Neuron (in vitro differentiated cells): ENCODE results near the gene PPAT.

Source experiments
- H2AFZ ChIP-seq: one replicate; pipeline ENCODE4 v1.6.1; 2013; ENCODE audit warnings: low read depth, mild to moderate bottlenecking, inconsistent platforms, low read length, moderate library complexity
- H3K27me3 ChIP-seq: one replicate; pipeline ENCODE4 v1.6.1; 2013; ENCODE audit warnings: low read length; ENCODE audit not compliant: insufficient read depth
- H3K36me3 ChIP-seq: one replicate; pipeline ENCODE4 v1.6.1; 2013; ENCODE audit warnings: low read length; ENCODE audit not compliant: insufficient read depth
- H3K4me1 ChIP-seq: one replicate; pipeline ENCODE4 v1.6.1; 2013; ENCODE audit warnings: low read length; ENCODE audit not compliant: insufficient read depth
- H3K4me3 ChIP-seq: 2 replicates; pipeline ENCODE4 v1.5.1; 2013; ENCODE audit warnings: mild to moderate bottlenecking, low read length, moderate library complexity
- H3K9me3 ChIP-seq: one replicate; pipeline ENCODE4 v1.6.1; 2013; ENCODE audit warnings: low read length

PPAT gene

DNA sequence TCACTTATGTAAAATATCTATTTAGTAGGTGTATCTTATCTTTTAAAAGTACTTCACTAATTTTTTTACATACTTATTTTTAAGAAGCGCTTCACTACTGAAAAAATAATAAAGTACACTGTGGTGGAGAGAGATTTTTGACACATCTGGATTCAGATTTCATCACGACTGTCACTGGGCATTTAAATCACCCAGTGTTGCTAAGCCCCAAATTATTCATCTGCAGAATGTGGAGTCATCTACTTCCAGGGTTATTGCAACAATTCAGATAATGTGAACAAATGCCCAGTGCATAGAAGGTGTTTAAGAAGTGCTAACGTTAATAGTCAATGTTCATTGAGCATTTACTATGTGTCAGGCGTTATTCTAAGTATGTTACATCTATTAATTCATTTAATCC, 90.0 kb downstream of the PPAT start:
- Histone ChIP-seq H2AFZ (no peak overlapping the region), H3K4me1 (no peaks in the 10 kb centered on the region), H3K4me3 (no peak overlapping the region), H3K27me3 (no peaks in the 10 kb centered on the region), H3K9me3 (no peaks in the 10 kb centered on the region), H3K36me3 (peaks cover 23% of the 10 kb centered on the region)
